Eye (tissue), 1 donor: ENCODE data around the gene MAD1L1.
"Not testable (repeated sequence)": the region's sequence is repeated elsewhere in the genome, so short reads cannot be mapped to it uniquely, and the experiment has no call there.

Source experiments
- DNase-seq: peaks from one replicate; pipeline ENCODE4 v3.0.0-alpha.2; 2015

Gene MAD1L1

DNA sequence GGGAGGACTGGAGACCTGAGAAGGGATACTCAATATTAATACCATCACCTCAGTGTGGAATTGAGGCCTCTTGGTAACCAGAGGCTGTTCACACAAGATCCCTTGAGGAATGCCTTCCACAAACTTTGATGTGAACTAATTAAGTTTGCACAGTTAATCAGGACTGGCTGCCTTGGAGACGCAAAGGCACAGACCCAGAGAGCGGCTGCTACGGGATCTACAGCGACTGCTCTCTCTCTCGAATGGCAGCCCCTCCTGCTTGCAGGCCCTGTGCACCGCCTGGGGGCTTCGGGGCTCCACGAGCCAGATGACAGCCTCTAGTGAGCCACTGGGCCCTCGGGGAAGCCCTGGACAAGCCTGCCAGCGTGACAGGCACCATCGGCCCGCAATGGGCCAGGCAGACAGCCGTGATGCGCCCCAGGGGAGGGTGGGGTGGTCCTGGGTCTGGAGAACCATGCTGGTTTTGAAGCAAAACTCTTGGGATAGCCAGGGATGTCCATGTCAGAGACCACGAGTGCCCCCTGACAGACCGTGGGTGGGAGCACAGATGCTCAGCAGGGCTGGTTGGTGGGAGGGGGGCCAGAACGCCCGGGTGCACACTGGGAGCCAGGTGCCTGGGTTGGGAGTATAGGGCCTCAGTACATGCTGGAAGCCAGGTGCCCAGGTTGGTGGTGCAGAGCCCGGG, 367.0 kb downstream of the MAD1L1 start:
- DNase-seq = peak; percentile 86

DNA sequence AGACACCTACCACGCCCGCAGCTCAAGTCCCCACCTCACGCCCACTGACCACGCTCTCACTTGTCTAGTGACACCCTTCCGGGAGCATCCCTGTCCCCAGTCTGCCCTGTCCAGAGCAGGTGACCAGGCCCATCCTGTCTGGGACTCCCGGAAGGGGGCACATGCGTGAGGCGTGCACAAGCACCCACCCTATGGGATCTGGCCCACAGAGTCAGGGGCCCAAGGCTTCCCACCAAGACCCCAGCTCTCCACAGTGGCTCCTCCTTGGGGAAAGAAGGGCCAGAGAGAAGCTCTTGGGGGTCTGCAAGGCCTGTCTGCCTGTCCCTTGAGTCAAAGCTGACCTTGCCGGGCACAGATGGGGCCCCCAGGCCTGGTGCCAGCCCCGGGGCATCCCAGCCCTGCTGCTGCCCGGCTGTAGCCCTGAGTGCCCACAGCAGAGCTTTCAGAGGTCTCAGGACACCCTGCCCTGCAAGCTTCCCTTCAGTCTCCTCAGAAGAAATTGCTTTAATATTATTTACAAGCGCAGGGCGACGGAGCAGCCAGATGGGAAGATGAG, 367.7 kb downstream of the MAD1L1 start:
- no peak for DNase-seq

DNA sequence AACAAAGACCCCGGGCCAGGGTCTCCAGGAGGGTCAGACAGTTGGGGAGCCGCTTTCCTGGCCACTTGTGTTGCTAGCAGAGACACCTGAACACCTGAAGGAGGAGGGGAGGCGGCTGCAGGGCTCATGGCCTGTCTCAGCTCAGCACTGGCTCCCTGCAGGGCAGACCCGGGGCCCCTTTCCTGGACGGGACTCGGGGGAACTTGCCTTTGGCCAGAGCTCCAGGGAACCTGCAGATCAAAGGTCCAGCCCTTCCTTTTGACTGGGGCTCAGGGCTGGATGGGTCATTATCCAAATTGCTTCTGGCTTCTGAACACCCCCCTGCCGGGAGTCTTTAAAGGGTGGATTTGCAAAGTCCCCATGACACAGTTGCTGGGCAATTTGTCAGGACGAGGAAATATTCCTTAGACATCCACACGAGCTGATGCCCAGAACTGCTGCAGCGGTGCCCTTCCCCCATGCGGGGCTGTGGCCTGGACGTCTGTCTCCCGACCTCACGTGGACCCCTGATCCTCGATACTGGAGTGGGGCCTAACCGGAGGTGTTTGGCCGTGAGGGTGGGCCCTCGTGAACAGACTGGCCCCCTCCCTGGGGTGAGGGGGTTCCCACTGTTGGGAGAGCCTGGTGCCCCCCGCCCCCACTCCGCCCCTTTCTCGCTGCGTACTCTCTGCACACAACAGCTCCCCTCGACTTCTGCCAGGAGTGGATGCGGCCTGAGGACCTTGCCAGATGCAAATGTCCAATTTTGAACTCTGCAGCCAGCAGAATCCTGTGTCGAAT, 368.4 kb downstream of the MAD1L1 start:
- peak; percentile 95 for DNase-seq

DNA sequence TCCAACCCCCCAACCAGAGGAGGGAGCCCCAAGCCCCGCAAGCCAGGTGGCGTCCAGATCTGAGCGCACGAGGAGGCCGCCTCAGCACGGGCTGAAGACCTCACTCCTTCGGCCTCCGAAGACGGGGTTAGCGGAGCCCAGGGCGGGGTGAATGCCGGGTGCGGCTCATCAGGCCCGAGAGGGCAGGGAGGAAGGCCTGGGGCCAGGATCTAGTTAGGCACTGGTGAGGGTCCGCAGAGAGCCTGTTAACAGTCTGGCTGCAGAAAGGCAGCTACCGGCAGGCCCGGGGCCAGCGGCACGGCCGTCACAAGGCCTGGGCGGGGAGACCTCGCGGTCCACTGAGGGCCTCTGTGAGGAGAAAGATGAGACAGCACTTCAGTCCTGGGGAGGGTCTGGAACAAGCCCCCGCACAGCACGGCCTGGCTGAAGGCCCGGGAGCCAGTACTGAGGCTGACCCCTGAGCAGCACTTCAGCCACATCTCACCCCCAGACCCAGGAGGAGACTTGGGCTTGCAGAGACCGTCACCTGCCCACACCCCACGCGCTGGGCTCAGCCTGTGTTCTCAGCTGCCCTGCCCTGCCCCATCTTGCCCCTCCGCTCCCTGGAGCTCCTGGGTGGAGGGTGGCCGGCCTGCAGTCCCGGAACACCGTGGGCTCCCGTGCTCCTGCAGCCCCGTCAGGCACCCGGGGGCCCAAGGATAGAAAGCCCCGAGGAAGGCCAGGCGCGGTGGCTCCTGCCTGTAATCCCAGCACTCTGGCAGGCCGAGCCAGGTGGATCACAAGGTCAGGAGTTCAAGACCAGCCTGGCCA, 369.4 kb downstream of the MAD1L1 start:
- no peak for DNase-seq

DNA sequence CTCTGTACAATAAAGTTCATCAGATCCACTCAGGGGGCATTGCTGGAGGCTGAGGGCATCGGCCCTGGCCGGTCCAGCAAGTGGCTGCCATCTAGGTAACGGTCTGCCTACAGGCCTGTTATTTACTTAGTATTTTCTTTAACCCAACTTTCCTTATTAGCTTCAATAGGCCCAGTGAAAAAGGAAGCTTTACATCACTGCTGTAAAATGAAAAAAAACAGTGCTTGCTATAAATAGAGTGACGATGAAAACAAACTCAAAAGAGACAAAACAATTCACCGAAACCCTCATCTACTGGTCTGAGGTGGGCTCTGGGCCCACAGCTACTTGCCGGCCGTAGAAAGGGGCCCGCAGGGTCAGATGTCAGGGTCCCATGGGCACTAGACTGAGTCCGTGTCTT, 370.2 kb downstream of the MAD1L1 start:
- no peak for DNase-seq

DNA sequence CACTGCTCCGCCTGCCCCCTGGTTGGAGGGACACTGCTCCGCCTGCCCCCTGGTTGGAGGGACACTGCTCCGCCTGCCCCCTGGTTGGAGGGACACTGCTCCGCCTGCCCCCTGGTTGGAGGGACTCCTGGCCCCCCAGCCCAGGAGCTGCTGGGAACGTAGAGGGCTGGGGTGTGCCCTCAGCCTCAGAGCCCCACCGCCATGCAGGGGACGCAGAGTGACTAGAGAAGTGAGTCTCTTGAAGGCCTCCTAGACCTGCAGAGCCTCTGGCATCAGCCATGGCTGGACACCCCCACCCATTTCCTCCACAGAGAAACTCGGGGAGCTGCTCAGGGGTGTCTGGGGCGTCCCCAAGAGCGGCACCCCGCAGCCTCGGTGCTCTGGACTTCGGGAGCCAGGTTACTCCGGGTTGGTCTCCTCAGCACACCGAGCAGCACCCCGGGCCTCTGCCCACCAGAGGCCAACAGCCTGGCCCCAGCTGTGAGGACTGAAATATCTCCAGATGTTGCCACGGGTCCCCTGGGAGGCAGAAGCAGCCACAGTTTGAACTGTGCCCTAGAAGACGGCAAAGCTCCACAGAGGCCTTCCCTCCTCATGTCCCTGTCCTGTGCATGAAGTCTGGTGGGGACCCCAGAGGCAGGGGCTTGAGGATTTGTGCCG, 370.8 kb downstream of the MAD1L1 start:
- DNase-seq = no peak

DNA sequence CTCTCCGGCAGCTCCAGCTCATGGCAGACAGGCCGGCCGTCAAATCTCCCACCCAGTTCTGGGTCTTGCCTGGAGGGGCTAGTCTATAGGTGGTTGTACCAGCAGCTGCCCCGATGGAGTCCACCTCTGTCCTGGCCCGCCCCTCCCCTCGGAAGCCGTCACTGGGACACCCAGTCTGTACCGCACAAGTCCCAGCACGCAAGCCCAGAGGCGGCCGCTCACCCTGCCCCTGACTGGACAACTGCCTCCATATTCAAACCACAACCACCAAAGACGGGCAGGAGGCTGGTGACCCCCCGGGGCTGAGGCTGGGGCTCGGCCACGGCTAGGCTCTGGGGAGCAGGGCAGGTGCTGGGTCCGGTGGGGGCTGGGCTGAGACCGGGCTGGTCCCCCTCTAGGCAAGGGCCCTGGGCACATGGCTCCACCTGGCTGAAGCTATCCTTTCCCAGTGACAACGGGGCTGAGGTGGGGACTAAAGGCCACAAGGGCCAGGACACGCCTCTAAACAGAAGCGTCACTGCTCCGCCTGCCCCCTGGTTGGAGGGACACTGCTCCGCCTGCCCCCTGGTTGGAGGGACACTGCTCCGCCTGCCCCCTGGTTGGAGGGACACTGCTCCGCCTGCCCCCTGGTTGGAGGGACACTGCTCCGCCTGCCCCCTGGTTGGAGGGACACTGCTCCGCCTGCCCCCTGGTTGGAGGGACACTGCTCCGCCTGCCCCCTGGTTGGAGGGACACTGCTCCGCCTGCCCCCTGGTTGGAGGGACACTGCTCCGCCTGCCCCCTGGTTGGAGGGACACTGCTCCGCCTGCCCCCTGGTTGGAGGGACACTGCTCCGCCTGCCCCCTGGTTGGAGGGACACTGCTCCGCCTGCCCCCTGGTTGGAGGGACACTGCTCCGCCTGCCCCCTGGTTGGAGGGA, 371.6 kb downstream of the MAD1L1 start:
- DNase-seq = not testable (repeated sequence)

DNA sequence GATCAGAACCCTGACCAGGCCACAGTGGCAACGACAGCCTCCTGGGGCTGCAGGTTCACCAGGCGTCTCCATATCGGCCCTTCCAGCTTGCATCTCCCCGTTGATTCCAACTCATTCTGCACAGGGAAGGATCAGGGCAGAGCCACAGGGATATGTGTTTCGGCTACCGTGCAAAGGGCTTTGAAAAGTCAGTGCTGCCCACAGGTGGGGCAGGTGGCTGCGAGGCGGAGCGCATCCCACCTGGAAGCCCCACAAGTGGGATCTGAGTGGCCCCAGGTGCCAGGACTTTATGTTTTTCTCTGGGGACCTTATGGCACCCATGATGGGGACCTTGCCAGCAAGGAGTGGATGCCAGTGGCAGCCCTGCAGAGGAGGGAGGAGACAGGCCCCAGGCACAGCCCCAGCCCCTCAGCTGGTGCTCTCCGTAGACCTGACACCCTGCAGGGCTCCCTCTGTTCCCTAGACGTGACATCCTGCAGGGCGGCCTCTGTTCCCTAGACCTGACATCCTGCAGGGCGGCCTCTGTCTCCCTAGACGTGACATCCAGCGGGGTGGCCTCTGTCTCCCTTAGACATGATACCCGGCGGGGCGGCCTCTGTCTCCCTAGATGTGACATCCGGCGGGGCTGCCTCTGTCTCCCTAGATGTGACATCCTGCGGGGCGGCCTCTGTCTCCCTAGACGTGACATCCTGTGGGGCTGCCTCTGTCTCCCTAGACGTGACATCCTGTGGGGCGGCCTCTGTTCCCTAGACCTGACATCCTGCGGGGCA, 373.3 kb downstream of the MAD1L1 start:
- DNase-seq = no peak

DNA sequence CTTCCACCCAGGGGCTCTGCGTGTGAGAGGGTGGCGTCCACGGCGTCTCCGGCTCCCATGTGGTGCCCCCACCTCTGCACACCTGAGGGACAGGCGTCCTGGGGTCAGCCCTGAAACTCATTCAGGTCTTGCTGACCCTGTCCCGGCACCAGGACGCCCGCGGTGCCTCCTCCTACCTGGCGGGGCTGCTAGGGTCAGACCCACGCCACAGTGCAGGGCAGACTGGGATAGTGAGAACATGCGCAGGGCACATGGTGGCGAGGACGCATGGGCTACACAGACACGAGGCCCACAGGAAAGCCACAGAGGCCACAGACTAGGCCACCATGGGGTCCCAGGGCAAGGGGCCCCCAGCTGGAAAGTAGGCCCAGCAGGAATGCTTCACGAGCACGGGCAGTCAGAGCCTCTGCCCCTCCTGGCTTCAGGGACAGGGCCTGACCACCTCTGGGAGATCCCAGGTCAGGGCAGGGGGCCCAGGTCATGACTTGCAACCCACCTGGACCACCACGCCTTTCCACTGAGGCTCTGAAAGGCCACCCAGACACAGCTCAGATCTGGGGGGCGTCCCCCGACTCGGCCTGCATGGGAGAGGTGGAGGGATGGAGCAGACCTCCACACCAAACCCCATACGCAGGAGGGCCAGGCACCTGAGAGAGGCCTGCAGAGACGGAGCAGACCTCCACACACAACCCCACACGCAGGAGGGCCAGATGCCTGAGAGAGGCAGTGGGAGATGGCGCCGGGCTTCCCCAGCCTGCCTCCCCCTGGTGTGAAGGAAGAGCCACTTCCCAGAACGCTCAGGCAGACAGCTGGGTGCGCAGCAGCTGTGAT, 374.1 kb downstream of the MAD1L1 start:
- peak; percentile 27 for DNase-seq

DNA sequence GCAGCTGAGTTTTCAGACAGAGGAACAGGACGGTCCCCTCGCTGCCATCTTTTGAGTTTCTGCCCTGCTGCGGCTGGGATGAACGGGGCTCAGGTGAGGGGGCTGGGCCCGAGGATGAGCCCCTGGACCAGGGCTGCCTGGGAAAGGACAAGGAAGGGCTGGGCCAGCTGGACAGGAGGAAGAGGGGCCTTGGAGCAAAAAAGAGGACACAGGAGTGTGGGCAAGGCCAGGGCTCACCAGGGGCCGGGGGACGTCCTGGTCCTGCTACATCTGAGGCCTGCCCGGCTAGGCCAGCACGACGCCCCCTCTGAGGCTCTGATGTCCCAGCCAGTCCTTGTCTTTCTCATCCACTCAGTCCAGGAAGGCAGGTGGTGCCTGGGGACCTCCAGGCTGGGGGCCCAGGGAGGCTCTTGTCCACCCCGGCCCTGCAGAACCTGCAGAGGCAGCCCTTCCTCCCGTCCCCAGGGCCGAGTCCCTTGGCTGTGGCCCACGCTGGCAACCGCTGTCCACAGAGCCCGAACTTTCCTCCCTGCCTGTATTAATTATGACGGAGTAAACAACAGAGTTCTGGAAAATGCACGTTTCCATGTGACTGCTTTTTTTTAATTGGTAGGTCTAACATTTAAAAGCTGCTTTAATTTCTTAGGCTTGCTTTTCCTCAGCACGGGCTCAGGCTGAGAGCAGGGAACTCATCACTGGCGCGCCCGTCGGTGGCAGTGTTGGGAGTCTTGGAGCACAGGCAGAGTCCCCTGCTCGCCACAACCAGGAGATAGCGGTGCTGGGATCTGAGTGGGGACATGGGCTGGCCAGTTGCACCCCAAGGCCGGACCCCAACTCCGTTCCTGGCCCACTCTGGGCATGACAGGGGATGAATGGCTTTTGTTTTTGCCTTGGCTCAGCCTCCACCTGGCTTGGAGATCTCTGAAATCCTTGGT, 375.0 kb downstream of the MAD1L1 start:
- DNase-seq = peak; percentile 50

DNA sequence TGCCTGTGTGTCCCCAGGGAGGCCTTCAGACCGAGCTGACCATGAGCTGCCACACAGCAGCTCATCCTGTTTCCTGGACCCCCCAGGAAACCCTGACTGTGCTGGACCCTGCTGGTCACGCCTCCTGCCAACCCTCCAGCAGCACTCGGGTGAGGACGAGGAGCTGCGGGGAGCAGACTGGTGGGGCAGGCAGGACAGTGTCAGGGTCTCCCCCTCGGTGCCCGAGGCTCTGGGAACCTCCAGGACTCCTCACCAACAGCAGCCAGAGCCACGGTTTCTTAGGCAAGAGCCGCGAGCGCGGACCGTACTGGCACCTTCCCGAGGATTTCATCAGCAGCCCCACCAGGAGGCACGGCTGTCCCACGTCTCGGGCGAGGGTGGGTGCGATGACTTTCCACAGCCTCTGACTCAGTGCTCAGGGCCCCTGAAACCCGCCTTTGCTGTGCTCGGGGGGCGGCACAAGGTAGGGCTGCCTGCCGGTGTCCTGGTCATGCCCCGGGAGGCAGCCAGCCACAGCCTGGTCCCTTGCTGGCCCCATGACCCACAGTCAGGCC, 375.8 kb downstream of the MAD1L1 start:
- no peak for DNase-seq

DNA sequence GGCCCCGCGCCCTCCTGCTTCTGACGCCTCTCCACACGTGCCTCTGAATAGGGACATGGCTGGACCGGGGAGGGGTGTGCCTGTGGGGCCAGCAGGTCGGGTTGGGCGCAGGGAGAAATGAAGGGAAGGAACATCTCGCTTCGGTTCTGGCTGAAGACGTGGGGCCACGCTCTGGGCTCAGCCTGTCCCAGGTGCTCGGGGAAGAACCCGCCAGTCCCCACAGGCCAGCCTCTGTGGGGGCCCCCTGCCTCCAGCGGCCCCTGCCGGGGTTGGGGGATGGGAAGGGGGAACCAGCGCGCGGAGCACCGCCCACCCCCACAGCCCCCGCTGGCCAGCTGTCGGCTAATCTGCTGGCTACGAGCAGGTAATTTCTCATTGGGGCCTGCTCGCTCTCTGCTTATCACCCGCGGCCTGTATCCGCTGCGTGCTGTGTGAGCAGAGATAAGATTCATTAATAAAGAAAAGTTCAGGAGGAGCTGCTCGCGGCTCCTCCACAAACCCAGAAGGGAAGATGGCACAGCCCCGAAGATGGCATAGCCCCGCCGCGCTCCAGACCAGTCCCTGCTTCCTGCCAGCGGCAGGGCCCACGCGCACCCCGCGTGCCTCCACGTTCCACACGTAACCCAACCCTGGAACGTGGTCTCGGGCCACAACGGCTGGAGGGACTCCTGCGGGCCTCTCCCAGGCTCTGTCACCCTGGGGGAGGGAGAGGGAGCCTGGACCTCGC, 376.4 kb downstream of the MAD1L1 start:
- DNase-seq = peak; percentile 41

DNA sequence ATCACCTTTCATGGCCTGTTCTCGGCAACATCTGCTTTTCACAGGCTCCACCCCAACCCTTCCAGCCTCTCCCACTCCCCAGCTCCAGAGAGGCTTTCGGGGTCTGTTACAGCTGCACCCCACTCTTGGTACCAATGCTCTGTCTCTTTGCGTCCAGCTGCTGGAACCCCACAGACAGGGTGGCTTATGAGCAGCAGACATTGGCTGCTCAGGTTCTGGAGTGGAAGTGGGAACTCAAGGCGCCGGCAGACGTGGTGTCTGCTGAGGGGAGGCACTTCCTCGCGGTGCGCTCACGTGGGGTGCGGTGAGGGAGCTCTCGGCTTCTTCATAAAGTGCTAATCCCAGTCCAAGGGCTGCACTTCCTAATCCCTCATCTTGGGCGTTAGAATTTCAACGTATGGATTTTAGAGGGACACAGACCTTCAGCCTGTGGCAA, 377.0 kb downstream of the MAD1L1 start:
- peak; percentile 26 for DNase-seq

DNA sequence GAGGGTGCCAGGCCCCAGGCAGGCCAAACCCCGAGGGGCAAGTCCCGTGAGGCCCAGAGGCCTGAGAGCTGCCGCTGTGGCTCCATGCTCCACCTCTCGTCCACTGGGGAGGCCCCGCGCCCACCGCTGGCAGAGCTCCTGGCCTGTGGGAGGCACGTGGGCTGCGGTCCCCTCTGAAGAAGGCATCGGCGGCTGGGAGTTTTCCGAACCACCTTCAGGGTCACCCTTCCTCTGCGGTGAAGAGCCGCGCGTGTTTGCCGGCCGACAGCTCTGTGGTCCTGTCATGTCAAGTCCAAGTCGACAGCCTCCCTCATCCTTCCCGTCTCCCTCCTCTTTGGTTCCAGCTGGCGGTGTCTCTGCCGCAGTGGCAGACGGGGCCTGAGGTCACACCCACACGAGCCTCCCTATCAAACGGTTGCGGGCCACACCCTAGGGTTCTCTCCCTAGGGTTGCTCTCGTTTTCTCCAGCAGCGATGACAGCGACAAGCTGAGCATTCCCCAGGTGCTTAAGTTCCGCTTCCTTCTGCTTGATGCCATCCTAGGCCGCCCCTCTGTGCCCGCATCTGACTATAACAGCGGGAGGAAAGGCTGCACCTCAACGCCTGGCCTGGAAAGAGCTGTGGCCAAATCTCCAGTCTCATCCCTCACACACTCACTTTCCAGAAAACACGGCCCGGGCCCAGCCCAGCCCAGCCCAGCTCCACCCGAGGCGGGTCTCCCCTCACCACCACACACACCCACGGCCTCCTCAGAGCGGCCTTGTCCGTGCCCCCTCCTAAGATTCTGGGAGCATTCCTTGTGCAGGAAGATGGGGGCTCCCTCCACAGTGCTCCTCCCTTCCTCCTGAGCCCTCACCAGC, 377.6 kb downstream of the MAD1L1 start:
- no peak for DNase-seq

DNA sequence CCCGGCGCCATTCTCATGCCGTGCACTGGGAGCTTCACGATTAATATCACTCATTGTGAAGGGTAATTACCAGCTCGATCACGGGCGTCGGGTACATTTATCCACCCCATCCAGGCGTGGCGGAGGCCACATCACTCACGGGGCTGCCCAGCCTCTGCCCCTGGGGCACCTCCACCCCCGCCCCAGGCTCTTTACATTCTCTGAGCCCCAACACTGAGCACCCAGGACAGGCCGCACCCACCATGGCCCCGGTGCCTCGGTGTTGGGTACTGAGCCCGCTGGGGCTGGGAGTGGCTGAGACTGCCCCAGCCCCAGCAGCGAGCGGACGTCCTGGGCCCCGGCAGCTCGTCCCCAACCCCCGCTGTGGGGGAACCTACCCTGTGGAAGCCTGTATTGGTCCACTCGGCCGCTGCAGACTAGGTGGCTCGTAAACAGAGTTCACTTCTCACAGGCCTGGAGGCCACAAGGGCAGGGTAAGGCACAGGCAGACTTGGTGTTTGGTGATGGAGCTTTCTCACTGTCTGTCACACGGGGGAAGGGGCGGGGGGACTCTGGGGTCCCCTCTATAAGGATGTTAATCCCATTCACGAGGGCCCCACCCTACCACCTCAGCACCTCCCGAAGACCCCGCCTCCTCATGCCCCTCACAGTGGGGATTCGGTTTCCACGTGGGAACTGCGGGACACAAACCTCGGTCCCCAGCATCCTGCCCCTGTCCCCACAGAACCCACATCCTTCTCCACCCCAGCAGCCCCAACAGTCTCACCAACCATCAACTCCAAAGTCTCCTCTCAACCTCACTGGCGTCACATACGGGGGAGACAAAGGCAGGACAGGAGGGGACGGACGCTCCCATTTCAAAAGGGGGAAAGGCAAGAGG, 378.5 kb downstream of the MAD1L1 start:
- DNase-seq = peak; percentile 60
